HG03103 (cell line): ENCODE measurements around the gene PRMT5.
A peak's percentile ranks its signal among the peaks of the same experiment; 100 is the strongest.
"Not testable (repeated sequence)": the region's sequence is repeated elsewhere in the genome, so short reads cannot be mapped to it uniquely, and the experiment has no call there.

Experiments used
- ATAC-seq: cut with Tn5 transposase; IDR thresholded peaks from one replicate; pipeline ENCODE4 v1.9.1; 2021; ENCODE audit warnings: low read depth; ENCODE audit not compliant: unreplicated experiment

The PRMT5 gene

GRCh38 chr14:22935156-22935555 lies 6.0 kb upstream of the PRMT5 start:
- ATAC-seq: no peak

DNA sequence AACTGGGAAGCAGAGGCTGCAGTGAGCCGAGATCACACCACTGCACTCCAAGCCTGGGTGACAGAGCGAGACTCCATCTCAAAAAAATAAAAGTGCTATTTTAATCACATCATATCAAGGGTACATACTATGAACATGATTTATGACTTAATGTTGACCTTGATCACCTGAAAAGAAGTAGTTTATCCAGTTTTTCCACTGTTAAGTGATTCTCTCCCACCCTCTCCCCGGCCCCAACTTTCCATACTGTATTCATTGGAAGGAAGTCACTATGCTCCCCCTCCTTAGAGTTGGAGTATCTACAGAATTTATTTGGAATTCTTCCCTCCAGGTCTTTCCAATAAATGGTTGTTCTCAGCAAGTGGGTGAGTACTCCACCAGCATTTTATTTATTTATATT lies 3.0 kb upstream of the PRMT5 start:
- no peak for ATAC-seq

GRCh38 chr14:22929961-22930364 lies 787 bp upstream of the PRMT5 start:
- no peak for ATAC-seq

GRCh38 chr14:22928237-22929103 lies 706 bp downstream of the PRMT5 start:
- ATAC-seq: no peak

GRCh38 chr14:22926316-22926715 lies 2.9 kb downstream of the PRMT5 start:
- no peak for ATAC-seq

DNA sequence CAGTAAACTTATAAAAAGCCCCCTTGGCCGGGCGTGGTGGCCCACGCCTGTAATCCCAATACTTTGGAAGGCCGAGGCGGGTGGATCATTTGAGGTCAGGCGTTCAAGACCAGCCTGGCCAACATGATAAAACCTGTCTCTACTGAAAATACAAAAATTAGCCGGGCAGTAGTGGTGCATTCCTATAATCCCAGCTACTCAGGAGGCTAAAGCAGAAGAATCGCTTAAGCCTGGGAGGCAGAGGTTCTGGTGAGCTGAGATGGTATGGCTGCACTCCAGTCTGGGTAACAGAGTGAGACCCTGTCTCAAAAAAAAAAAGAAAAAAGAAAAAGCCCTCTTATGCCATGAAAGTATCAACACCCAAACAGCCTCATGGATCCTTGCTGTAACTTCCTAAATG lies 3.7 kb downstream of the PRMT5 start:
- ATAC-seq: no peak

DNA sequence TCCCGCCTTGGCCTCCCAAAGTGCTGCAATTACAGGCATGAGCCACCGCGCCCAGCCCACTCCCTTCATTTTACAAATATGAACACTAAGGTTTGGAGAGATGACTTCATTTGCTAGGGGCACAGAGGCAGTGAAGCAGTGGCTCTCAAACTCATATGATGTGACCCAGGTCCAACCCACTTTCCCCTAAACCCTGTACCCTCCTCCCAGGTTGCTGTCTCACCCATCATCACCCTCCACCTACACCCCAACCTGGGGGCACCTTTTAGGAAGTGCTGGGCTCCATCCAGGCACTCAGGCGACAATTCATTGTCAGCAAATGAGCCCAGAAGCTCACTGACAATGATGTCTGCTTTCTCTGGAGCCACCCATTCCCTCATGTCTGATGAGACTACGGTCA lies 5.4 kb downstream of the PRMT5 start:
- ATAC-seq: no peak

DNA sequence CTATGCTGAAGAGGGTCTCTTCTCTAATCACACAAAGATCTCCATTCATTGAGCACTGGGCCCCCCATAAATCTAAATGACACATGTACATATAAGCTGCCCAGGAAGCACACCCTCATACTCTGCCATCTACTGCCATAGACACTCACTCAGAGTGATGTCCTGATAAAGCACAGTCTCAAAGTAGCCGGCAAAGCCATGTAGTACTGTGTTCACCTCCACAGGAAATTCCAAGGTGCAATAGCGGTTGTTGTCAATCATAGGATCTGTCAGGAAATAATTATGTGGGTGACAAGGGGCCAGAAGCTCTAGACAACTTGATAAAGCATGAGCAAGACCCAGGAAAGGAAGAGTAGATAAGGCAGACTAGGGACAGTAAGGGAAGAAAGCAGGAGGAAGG lies 6.9 kb downstream of the PRMT5 start:
- no peak for ATAC-seq

- no peak for ATAC-seq
Measured at GRCh38 chr14:22920697-22921096, 8.5 kb downstream of the PRMT5 start.

DNA sequence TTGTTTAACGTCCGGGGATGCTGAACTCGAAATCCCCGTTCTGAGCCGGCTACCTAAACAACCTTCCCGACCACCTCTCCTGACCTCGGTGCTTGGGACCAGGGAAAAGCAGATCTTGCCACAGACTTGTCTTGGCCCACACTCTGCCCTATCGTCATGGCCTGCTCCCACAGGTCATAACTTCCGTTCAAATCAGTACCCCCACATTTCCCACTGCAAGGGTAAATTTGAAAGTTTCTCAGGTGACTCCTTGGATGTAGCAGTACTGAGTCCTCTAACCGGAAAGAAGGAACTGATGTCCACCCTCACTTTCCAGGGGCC lies 9.6 kb downstream of the PRMT5 start:
- ATAC-seq: peak; percentile 17

- ATAC-seq: peak; percentile 89
Measured at GRCh38 chr14:22918804-22919600, 10.2 kb downstream of the PRMT5 start, which contains the start of gene RBM23. TSS of gene RBM23 (minus strand) at chr14:22919149.

DNA sequence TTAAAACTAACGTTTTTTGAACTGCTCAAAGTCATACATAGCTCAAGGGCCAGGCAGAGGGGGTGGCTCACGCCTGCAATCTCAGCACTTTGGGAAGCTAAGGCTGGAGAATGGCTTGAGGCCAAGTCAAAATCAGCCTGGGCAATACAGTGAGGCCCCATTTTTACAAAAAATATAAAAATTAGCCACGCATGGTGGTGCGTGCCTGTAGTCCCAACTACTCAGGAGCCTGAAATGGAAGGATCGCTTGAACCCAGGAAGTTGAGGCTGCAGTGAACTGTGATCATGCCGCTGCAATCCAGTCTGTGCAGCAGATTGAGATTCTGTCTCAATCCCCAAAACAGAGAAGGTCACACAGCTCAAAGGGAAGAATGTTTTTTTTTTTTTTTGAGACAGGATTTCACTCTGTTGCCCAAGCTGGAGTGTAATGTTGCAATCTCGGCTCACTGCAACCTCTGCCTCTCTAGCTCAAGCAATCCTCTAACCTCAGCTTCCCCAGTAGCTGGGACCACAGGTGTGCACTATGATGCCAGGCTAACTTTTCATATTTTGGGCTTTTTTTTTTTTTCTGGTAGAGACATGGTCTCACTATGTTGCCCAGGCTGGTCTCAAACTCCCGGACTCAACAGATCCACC lies 13.2 kb downstream of the PRMT5 start:
- ATAC-seq: no peak

- ATAC-seq: not testable (repeated sequence)
Measured at GRCh38 chr14:22914836-22915235, 14.3 kb downstream of the PRMT5 start.

- ATAC-seq: no peak
Measured at GRCh38 chr14:22910916-22911315, 18.3 kb downstream of the PRMT5 start.

GRCh38 chr14:22908601-22909000 lies 20.6 kb downstream of the PRMT5 start:
- no peak for ATAC-seq

GRCh38 chr14:22907429-22907828 lies 21.7 kb downstream of the PRMT5 start:
- ATAC-seq: no peak

DNA sequence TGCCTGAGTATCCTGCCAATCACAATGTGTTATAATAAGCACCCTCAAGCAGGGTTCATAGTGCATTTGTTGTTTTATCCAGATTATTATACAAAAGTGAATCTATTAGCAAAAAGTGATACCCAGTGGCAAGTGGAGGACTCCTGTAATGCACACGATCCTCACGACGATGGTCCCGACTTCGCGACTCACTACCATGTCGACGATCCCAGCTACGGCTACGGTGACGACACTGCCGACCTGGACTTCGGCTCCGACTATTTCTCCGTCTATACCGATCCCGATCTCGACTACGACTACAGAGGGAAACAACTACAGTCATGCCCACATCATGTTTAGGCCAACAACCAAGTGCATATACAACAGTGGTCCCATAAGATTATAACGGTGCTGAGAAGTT lies 23.1 kb downstream of the PRMT5 start:
- no peak for ATAC-seq

DNA sequence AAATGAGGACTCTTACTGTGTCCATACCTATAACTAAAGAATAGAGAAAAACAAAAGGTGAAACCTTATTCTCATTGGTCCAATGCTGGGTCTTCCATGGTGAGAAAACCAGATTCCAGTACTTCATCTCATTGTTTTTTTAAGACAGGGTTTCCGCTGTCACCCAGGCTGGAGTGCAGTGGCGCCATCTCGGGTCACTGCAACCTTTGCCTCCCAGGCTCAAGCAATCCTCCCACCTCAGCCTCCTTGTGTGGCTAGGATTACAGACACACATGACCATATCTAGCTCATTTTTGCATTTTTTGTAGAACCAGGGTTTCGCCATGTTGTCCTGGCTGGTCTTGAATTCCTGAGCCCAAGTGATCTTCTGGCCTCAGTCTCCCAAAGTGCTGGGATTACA lies 23.5 kb downstream of the PRMT5 start:
- ATAC-seq: no peak

DNA sequence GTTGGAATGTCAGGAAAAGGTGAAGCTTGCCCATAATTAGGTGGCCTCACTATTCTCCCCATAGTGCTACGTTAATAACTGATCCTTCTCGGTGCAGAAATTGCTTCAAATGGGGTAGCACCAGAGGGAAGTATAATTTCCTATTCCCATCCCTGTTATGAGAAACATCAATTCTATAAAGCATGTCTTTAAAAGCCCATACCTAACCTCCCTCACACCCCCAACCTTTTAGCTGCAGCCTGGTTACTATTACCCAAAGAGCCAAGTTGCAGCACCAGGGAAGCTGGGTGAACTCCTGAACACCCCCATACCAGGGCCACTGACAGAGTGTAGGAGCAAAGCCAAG lies 25.5 kb downstream of the PRMT5 start:
- ATAC-seq: no peak

DNA sequence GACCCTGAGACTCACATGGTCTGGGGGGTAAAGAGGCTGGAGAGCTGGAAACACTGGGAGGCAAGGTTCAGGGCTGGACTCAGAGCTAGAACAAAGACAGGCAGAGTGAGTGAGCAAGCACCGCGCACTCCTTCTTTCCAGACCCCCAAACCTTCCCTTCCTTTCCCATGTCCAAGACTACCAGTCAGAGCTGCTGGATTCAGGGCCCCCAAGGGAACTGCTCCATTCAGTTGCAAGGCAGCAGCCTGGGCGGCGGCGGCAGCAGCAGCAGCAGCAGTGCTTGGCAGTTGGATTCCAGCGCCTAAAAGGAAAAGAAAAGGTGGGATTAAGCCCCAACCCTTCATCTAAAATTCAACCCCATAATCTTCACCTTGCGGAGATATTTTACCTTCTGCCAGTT lies 27.4 kb downstream of the PRMT5 start:
- ATAC-seq: no peak

- no peak for ATAC-seq
Measured at GRCh38 chr14:22900081-22900799, 28.9 kb downstream of the PRMT5 start.
